ENCODE data around the gene RHEB. TPM values are rescaled to one million over a fixed set of nuclear protein-coding genes. Genes with fewer than 3 reads are reported as not detected.

The RHEB gene
- 10 to 100 TPM; 34.7 to 46.9 (median 41.5) TPM for total RNA-seq

GRCh38 chr7:151519765-151520418 is at the start of gene RHEB:
Gene RHEB (minus strand): TSS chr7:151519895. CDS start chr7:151519511, 384 bp downstream.
- H3K4me1 ChIP-seq: peaks cover 0 to 37% (median 6%) of the 10 kb centered on the region in 4 donors
- no peaks in the 10 kb centered on the region for H3K9me3 ChIP-seq
- TF ChIP-seq CTCF (IDR thresholded peaks at IDR 0.05) (no peak), POLR2A (IDR thresholded peaks at IDR 0.05) (peak in 1 of 2 donors; percentile 43)
- peak within 1 kb of the TSS; percentile 88 to 99 (median 94) for H3K4me3 ChIP-seq
- no peaks in the 10 kb centered on the region for H3K36me3 ChIP-seq
- H3K27ac ChIP-seq: peak within 1 kb of the TSS; percentile 99 to 100 (median 100)
- H3K27me3 ChIP-seq: no peaks in the 10 kb centered on the region
- peak; percentile 98 to 99 (median 99) for DNase-seq

DNA sequence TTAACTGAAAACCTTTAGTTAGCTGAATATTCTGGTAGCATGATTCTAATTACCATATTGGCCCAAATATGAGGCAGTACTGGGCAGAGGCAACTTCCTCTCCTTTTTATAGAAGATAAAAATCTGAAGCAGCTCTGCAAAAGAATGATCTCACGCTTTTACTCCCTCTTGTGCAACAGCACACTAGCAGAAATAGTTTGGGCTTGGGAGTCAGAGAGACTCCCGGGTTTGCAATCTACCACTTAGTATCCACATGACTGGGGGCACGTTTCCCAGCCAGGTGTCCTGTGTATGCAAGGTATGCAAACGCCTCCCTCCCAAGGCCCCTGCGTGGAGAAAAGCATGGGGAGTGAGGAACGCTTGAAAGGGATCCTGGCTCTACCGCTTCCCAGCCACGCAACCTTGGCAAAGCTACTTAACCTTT is 47.2 kb upstream of the RHEB start:
- Histone ChIP-seq H3K36me3 (peaks cover 0 to 70% (median 0%) of the 10 kb centered on the region in 3 donors), H3K9me3 (no peaks in the 10 kb centered on the region), H3K4me3 (no peak overlapping the region), H3K27ac (peak overlapping the region in 1 of 4 donors; percentile 12), H3K4me1 (no peaks in the 10 kb centered on the region), H3K27me3 (no peaks in the 10 kb centered on the region)
- no peak for TF ChIP-seq POLR2A (IDR thresholded peaks at IDR 0.05)
- no peak for TF ChIP-seq CTCF (IDR thresholded peaks at IDR 0.05)
- no peak for DNase-seq

- H3K36me3 ChIP-seq: peaks cover 0 to 75% (median 0%) of the 10 kb centered on the region in 3 donors
- H3K9me3 ChIP-seq: no peaks in the 10 kb centered on the region
- TF ChIP-seq CTCF (IDR thresholded peaks at IDR 0.05) (no peak), POLR2A (IDR thresholded peaks at IDR 0.05) (no peak)
- H3K27ac ChIP-seq: no peak overlapping the region
- H3K27me3 ChIP-seq: no peaks in the 10 kb centered on the region
- DNase-seq: no peak
- H3K4me3 ChIP-seq: no peak overlapping the region
- H3K4me1 ChIP-seq: no peaks in the 10 kb centered on the region
Observed at GRCh38 chr7:151565541-151565940, 45.8 kb upstream of the RHEB start.

DNA sequence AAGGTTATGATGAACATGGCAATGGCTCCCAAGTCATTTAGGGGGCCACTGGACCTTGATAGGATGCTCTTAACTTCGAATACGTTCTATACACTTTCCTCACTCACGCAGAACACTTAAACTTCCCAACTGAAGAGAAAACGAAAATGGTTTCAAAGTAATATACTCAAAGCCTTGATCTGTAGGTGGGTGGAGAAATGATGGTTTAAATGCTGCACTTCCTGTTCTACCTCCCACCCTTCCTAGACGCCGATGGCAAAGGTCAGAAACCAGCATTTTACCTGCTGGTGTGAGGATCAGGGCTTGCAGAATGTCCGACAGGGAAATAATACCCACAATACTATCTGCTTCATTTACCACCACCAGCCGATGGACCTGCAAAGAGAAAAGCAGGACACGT is 40.5 kb upstream of the RHEB start:
- Histone ChIP-seq H3K4me1 (no peaks in the 10 kb centered on the region), H3K27ac (no peak overlapping the region), H3K36me3 (peaks cover 0 to 84% (median 0%) of the 10 kb centered on the region in 3 donors), H3K27me3 (no peaks in the 10 kb centered on the region), H3K9me3 (no peaks in the 10 kb centered on the region), H3K4me3 (no peak overlapping the region)
- no peak for TF ChIP-seq POLR2A (IDR thresholded peaks at IDR 0.05)
- TF ChIP-seq CTCF (IDR thresholded peaks at IDR 0.05): no peak
- no peak for DNase-seq

DNA sequence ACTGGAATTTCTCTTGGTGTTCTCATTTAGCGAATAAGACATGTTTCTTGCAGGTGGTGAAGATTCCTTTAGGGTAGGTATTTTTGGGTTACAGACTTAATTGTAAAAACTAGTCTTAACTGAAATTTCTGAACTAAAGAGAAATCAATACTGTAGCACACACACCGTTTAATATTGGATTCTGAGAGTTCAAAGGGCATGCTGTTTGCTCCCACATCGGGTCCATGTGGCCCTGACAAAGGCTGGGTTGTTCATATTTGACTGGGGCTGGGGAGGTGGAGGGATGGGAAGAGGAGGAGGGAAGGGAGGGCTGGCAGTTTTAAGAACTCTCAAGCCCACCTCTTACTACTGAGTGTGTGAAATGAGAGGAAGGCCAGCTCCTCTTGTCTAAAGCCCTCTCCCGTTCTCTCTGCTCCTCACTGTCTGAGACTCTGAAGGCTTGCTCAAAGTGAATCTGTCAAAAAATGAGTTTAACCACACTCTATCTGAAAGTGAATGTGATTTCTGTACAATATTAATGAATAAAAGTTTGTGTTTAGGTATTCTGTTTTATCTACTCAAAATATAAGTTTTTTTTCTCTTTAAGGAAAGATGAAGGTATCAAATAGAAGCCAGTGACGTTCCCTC is 40.0 kb upstream of the RHEB start:
- H3K4me3 ChIP-seq: no peak overlapping the region
- peaks cover 0 to 81% (median 0%) of the 10 kb centered on the region in 3 donors for H3K36me3 ChIP-seq
- no peak for DNase-seq
- TF ChIP-seq CTCF (IDR thresholded peaks at IDR 0.05) (no peak), POLR2A (IDR thresholded peaks at IDR 0.05) (no peak)
- H3K27ac ChIP-seq: no peak overlapping the region
- H3K27me3 ChIP-seq: no peaks in the 10 kb centered on the region
- no peaks in the 10 kb centered on the region for H3K9me3 ChIP-seq
- H3K4me1 ChIP-seq: no peaks in the 10 kb centered on the region

All from Peyer's patch (tissue), 4 donors.